Esophagus muscularis mucosa (tissue), 4 donors: ENCODE results near the gene BEST1. TPM values are rescaled to one million over a fixed set of nuclear protein-coding genes. Genes with fewer than 3 reads are reported as not detected.

Experiments
- DNase-seq: peaks from one replicate; pipeline ENCODE4 v3.0.0-alpha.2; 2017; ENCODE audit errors: extremely low spot score
- H3K27ac ChIP-seq, 4 donors: fragments of 200-600 bp; sonication (generic); replicated peaks in 1 of 4; 1 replicate in 3 of 4; 2 replicates in 1 of 4; pipeline ENCODE4 v1.5.1; 2016 to 2019; ENCODE audit warnings: mild to moderate bottlenecking in 1 of 4
- H3K27me3 ChIP-seq, 4 donors: fragments of 200-600 bp; sonication (generic); one replicate each; pipeline versions ENCODE4 v1.5.1 to v1.6.0; 2016 to 2019
- H3K36me3 ChIP-seq, 4 donors: fragments of 200-600 bp; sonication (generic); one replicate each; pipeline ENCODE4 v1.5.1; 2016 to 2019
- H3K4me1 ChIP-seq, 4 donors: fragments of 200-600 bp; sonication (generic); one replicate each; pipeline ENCODE4 v1.5.1; 2016 to 2019
- H3K4me3 ChIP-seq, 4 donors: fragments of 200-600 bp; sonication (generic); 1 replicate in 2 of 4; 2 replicates in 2 of 4; pipeline ENCODE4 v1.5.1; 2016 to 2019; ENCODE audit warnings: mild to moderate bottlenecking in 4 of 4, moderate library complexity in 1 of 4
- H3K9me3 ChIP-seq, 4 donors: fragments of 200-600 bp; sonication (generic); 1 replicate in 3 of 4; 2 replicates in 1 of 4; pipeline ENCODE4 v1.5.1; 2016 to 2019
- EP300 ChIP-seq: sonication (generic); formaldehyde crosslinking; IDR thresholded peaks from one replicate; pipeline ENCODE4 v1.6.1; 2017; ENCODE audit warnings: antibody characterized with exemption
- POLR2A ChIP-seq: fragments of 450-650 bp; IDR thresholded peaks from one replicate; pipeline ENCODE4 v1.6.1; 2017; ENCODE audit warnings: antibody characterized with exemption, moderate library complexity, mild to moderate bottlenecking, low read depth
- POLR2AphosphoS5 ChIP-seq, 2 donors: sonication (generic); formaldehyde crosslinking; IDR thresholded peaks; one replicate each; pipeline ENCODE4 v1.6.1; 2017; ENCODE audit warnings: antibody characterized with exemption in 2 of 2
- WGBS: methylation state at CpG from one replicate; pipeline ENCODE4 v1.1.5; 2018; 5-methylcytosine and 5-hydroxymethylcytosine counted together
- intact Hi-C: fragments of 100-400 bp; cut with DNase I; formaldehyde crosslinking; loops from one replicate; pipeline ENCODE4 v1.15.1; 2023
- total RNA-seq, 4 donors: library from RNA; depleted of rRNA; stranded (reverse); fragments of >200 nt; gene quantifications; one replicate each; pipeline versions ENCODE4 v1.1.0 to v1.2.1, GENCODE V29; 2016
- TF ChIP-seq, protein P1 (sequence below), 3 experiments: fragments of 200-600 bp in 2 of 3; fragments of 450-650 bp in 1 of 3; sonication (generic) in 2 of 3; IDR thresholded peaks; one replicate each; pipeline ENCODE4 v1.5.1; 2017 to 2019; ENCODE audit warnings: antibody characterized with exemption in 3 of 3, mild to moderate bottlenecking in 2 of 3, moderate library complexity in 1 of 3

Gene BEST1
- total RNA-seq, 4 donors from 2014 or later, result 2.2 to 5.0 (median 4.3) TPM

GRCh38 chr11:61971248-61972111 is 21.3 kb downstream of the BEST1 start:
- Histone ChIP-seq H3K4me1 (peaks cover 81 to 86% (median 85%) of the 10 kb centered on the region in 4 donors), H3K27ac (peak overlapping the region; percentile 98 to 100 (median 99)), H3K27me3 (no peaks in the 10 kb centered on the region), H3K4me3 (peak overlapping the region in 3 of 4 donors; percentile 16 to 43 (median 21)), H3K9me3 (no peaks in the 10 kb centered on the region), H3K36me3 (peaks cover 0 to 4% (median 0%) of the 10 kb centered on the region in 4 donors)
- 17% methylated on average over 13 of the region's 16 CpGs for WGBS
- TF ChIP-seq POLR2A, result no peak
- TF ChIP-seq EP300, result peak; percentile 39
- TF ChIP-seq, protein P1, sequence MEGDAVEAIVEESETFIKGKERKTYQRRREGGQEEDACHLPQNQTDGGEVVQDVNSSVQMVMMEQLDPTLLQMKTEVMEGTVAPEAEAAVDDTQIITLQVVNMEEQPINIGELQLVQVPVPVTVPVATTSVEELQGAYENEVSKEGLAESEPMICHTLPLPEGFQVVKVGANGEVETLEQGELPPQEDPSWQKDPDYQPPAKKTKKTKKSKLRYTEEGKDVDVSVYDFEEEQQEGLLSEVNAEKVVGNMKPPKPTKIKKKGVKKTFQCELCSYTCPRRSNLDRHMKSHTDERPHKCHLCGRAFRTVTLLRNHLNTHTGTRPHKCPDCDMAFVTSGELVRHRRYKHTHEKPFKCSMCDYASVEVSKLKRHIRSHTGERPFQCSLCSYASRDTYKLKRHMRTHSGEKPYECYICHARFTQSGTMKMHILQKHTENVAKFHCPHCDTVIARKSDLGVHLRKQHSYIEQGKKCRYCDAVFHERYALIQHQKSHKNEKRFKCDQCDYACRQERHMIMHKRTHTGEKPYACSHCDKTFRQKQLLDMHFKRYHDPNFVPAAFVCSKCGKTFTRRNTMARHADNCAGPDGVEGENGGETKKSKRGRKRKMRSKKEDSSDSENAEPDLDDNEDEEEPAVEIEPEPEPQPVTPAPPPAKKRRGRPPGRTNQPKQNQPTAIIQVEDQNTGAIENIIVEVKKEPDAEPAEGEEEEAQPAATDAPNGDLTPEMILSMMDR (IDR thresholded peaks at IDR 0.05), result no peak
- peak; percentile 94 to 95 for TF ChIP-seq POLR2AphosphoS5 (IDR thresholded peaks at IDR 0.05)
- peak; percentile 99 for DNase-seq
- intact Hi-C loops, result no loop called here

DNA sequence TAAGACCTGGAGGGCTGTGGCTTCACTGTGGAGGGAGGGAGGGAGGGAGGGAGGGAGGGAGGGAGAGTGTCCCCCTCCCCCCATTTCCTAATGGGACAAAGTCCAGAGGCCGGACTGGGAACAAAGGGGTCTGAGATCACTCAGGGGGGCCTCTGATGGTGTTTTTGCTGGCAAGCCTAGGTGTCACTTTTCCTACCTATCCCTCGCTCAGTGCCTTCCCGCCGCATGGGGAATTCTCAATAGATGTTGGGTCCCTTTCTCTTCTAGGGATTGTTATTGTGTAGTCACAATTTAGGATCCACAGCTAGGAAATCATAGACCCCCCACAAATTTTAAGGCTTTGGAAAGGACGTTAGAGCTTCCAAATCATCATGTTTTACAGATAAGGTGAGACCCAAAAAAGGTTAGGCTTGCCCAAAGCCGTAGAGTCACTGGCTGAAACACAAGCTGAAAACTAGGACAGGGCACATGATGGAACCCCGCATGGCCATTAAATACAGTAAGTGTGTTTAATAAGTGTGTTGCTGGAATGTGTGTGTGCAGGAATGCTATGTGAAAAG is 22.0 kb downstream of the BEST1 start:
- H3K4me3 ChIP-seq, result peak overlapping the region; percentile 6 to 43 (median 20)
- WGBS, result 40% methylated on average over 7 of the region's 7 CpGs
- intact Hi-C loops, result no loop called here

DNA sequence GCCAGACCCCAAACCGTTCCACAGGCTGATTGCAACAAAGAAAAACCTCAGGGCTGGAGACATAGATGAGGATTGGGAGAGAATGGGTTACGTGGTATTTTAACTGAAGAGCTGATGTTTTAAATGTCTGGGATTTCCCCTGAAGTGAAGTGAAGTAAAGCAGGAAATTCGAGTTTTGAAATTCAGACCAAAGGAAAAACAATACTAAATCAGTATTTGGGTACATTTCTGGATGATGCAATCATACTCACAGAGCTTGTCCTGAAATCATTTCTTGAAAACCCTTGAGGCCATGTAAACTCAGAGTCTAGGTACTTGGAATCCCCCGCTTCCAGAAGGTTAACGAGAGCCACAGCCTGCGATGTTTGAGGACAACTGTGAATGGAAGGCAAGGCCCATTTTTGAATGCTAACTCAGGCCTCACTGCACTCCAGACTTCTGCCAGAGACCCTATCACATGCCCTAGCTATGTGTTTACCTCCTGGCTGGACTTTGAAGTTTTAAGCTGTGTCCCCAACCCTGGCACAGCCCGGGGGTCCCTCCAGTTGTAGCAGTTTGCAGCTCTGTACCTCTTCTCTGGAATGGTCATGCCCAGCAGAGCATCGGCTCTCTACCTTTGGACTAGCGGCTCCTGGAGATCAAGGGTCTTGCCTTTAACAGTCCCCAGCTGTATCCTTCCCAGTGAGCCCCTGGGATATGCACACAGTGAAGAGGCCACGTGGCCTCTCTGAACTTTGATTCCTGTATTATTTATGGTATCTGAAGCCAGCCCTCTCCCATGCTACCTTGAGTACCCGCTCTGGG is 22.7 kb downstream of the BEST1 start:
- TF ChIP-seq EP300, result no peak
- TF ChIP-seq POLR2A, result no peak
- peak; percentile 12 to 49 for TF ChIP-seq POLR2AphosphoS5 (IDR thresholded peaks at IDR 0.05)
- TF ChIP-seq, protein P1 (IDR thresholded peaks at IDR 0.05), result no peak
- peak overlapping the region; percentile 6 to 43 (median 20) for H3K4me3 ChIP-seq
- 50% methylated on average over 11 of the region's 11 CpGs for WGBS
- H3K27ac ChIP-seq, result peak overlapping the region; percentile 98 to 100 (median 99)
- H3K9me3 ChIP-seq, result no peaks in the 10 kb centered on the region
- no peak for DNase-seq
- no peaks in the 10 kb centered on the region for H3K27me3 ChIP-seq
- no peaks in the 10 kb centered on the region for H3K36me3 ChIP-seq
- H3K4me1 ChIP-seq, result peaks cover 90 to 100% (median 98%) of the 10 kb centered on the region in 4 donors
- intact Hi-C loops, result no loop called here

More for the DNA sequence above, 22.0 kb downstream of the BEST1 start:
- H3K27ac ChIP-seq, result peak overlapping the region; percentile 98 to 100 (median 99)
- TF ChIP-seq POLR2AphosphoS5 (IDR thresholded peaks at IDR 0.05) (no peak), EP300 (peak; percentile 11), POLR2A (no peak)
- TF ChIP-seq, protein P1 (IDR thresholded peaks at IDR 0.05), result no peak
- peaks cover 85 to 93% (median 92%) of the 10 kb centered on the region in 4 donors for H3K4me1 ChIP-seq
- no peaks in the 10 kb centered on the region for H3K36me3 ChIP-seq
- no peaks in the 10 kb centered on the region for H3K27me3 ChIP-seq
- no peak for DNase-seq
- no peaks in the 10 kb centered on the region for H3K9me3 ChIP-seq

GRCh38 chr11:61973476-61974162 is 23.5 kb downstream of the BEST1 start:
- Histone ChIP-seq H3K27me3 (no peaks in the 10 kb centered on the region), H3K36me3 (no peaks in the 10 kb centered on the region), H3K27ac (peak overlapping the region; percentile 98 to 100 (median 99)), H3K4me1 (peaks cover 92 to 100% (median 99%) of the 10 kb centered on the region in 4 donors), H3K9me3 (no peaks in the 10 kb centered on the region), H3K4me3 (no peak overlapping the region)
- intact Hi-C loops, result no loop called here
- peak; percentile 60 for DNase-seq
- WGBS, result 75% methylated on average over 6 of the region's 10 CpGs
- TF ChIP-seq EP300, result no peak
